IMR-90 (cell line): Measurements from ENCODE around the gene CPNE6. TPM values are rescaled to one million over a fixed set of nuclear protein-coding genes. Genes with fewer than 3 reads are reported as not detected.
"Not testable (repeated sequence)": the region's sequence is repeated elsewhere in the genome, so short reads cannot be mapped to it uniquely, and the experiment has no call there.

Experiments
- ATAC-seq: fragments of 200-7000 bp; cut with Tn5 transposase; 2 replicates; pipeline ENCODE4 v1.9.1; 2020; ENCODE audit warnings: low read depth, mild to moderate bottlenecking, moderate library complexity
- BruUV-seq: library from RNA; stranded (reverse); fragments of 400-500 nt; replicated peaks from 2 replicates; lab custom pipeline; 2021; lab: Mats Ljungman, UMichigan
- CTCF ChIA-PET: fragments of 300-600 bp; formaldehyde crosslinking; extraction: SDS; loops from one replicate; lab custom pipeline; 2021; ENCODE audit warnings: antibody characterized with exemption; lab: Yijun Ruan, JAX
- POLR2A ChIA-PET: fragments of 300-600 bp; sonication (Branson Sonifier 250); formaldehyde crosslinking; loops from one replicate; lab custom pipeline; 2022; ENCODE audit warnings: antibody characterized with exemption; ENCODE audit not compliant: unreplicated experiment; lab: Charles Lee
- DNase-seq: peaks from one replicate; pipeline ENCODE4 v3.0.0; 2013
- H2AFZ ChIP-seq: replicated peaks from 2 replicates; pipeline ENCODE3; 2013; ENCODE audit warnings: low read length, mild to moderate bottlenecking; ENCODE audit not compliant: poor library complexity
- H2AK5ac ChIP-seq: 2 replicates; pipeline ENCODE4 v1.6.1; 2013; ENCODE audit warnings: low read depth, low read length, inconsistent platforms
- H2AK9ac ChIP-seq: replicated peaks from 2 replicates; pipeline ENCODE3; 2013; ENCODE audit warnings: mild to moderate bottlenecking, low read depth, low read length, moderate library complexity; ENCODE audit not compliant: poor library complexity
- H2BK120ac ChIP-seq: 2 replicates; pipeline ENCODE4 v1.6.1; 2013; ENCODE audit warnings: low read depth, low read length, inconsistent platforms
- H2BK15ac ChIP-seq: 3 replicates; pipeline ENCODE4 v1.6.1; 2013; ENCODE audit warnings: low read depth, low read length, inconsistent platforms
- H2BK20ac ChIP-seq: 2 replicates; pipeline ENCODE4 v1.6.1; 2013; ENCODE audit warnings: low read depth, mild to moderate bottlenecking, inconsistent platforms, low read length, moderate library complexity
- H2BK5ac ChIP-seq: 2 replicates; pipeline ENCODE4 v1.6.1; 2013; ENCODE audit warnings: mild to moderate bottlenecking, low read depth, low read length, inconsistent platforms; ENCODE audit not compliant: poor library complexity, severe bottlenecking
- H3K14ac ChIP-seq: replicated peaks from 2 replicates; pipeline ENCODE4 v1.6.1; 2013; ENCODE audit warnings: low read depth, low read length, inconsistent platforms
- H3K18ac ChIP-seq: 2 replicates; pipeline ENCODE4 v1.6.1; 2013; ENCODE audit warnings: low read depth, low read length, control low read depth
- H3K23ac ChIP-seq: 2 replicates; pipeline ENCODE4 v1.6.1; 2013; ENCODE audit warnings: low read depth, low read length, inconsistent platforms
- H3K27ac ChIP-seq: 2 replicates; pipeline ENCODE4 v1.5.1; 2013; ENCODE audit warnings: mild to moderate bottlenecking, control low read depth, low read length; ENCODE audit not compliant: insufficient read depth
- H3K27me3 ChIP-seq: 2 replicates; pipeline ENCODE4 v1.6.1; 2013; ENCODE audit warnings: low read length; ENCODE audit not compliant: control insufficient read depth, insufficient read depth
- H3K36me3 ChIP-seq: 2 replicates; pipeline ENCODE4 v1.6.1; 2013; ENCODE audit warnings: low read length, mixed read lengths; ENCODE audit not compliant: control insufficient read depth, insufficient read depth
- H3K4ac ChIP-seq: 2 replicates; pipeline ENCODE4 v1.6.1; 2013; ENCODE audit warnings: low read depth, low read length, inconsistent platforms
- H3K4me1 ChIP-seq: 2 replicates; pipeline ENCODE4 v1.6.1; 2013; ENCODE audit warnings: low read length, mixed read lengths; ENCODE audit not compliant: control insufficient read depth, insufficient read depth
- H3K4me2 ChIP-seq: 2 replicates; pipeline ENCODE4 v1.6.1; 2013; ENCODE audit warnings: low read depth, mild to moderate bottlenecking, control low read depth, low read length, moderate library complexity
- H3K4me3 ChIP-seq: 2 replicates; pipeline ENCODE4 v1.5.1; 2013; ENCODE audit warnings: low read depth, mild to moderate bottlenecking, control low read depth, low read length, moderate library complexity; ENCODE audit not compliant: insufficient read depth
- H3K56ac ChIP-seq: 2 replicates; pipeline ENCODE4 v1.6.1; 2013; ENCODE audit warnings: low read length, inconsistent platforms; ENCODE audit not compliant: insufficient read depth; ENCODE audit errors: extremely low read depth
- H3K79me1 ChIP-seq, 2 experiments: 2 replicates each; pipeline ENCODE4 v1.6.1; 2013; ENCODE audit warnings: low read length in 2 of 2, inconsistent platforms in 1 of 2, low read depth in 1 of 2
- H3K9ac ChIP-seq: 2 replicates; pipeline ENCODE4 v1.6.1; 2013; ENCODE audit warnings: low read depth, low read length, control low read depth
- H3K9me1 ChIP-seq: 2 replicates; pipeline ENCODE4 v1.6.1; 2013; ENCODE audit warnings: low read length, inconsistent platforms; ENCODE audit not compliant: insufficient read depth
- H3K9me3 ChIP-seq: 2 replicates; pipeline ENCODE4 v1.6.1; 2013; ENCODE audit warnings: low read length; ENCODE audit not compliant: control insufficient read depth, insufficient read depth
- H4K20me1 ChIP-seq: 2 replicates; pipeline ENCODE4 v1.6.1; 2013; ENCODE audit warnings: low read length, inconsistent platforms; ENCODE audit not compliant: insufficient read depth
- H4K5ac ChIP-seq: 2 replicates; pipeline ENCODE4 v1.6.1; 2013; ENCODE audit warnings: mild to moderate bottlenecking, low read depth, low read length, control low read depth
- H4K8ac ChIP-seq, 2 experiments: 2 replicates each; pipeline ENCODE4 v1.6.1; 2013; ENCODE audit warnings: low read depth in 2 of 2, low read length in 2 of 2, control low read depth in 1 of 2, inconsistent platforms in 1 of 2
- H4K91ac ChIP-seq: 2 replicates; pipeline ENCODE4 v1.6.1; 2013; ENCODE audit warnings: low read depth, low read length, inconsistent platforms; ENCODE audit not compliant: insufficient read depth
- WGBS, 2 experiments: methylation state at CpG; one replicate each; pipeline versions ENCODE4 v1.1.5 to v1.1.7; 2013; ENCODE audit warnings: missing lambda C conversion rate in 2 of 2; ENCODE audit not compliant: insufficient read length in 1 of 2; ENCODE audit errors: extremely low coverage in 2 of 2; 5-methylcytosine and 5-hydroxymethylcytosine counted together
- dilution Hi-C: fragments of 300-500 bp; cut with HindIII; formaldehyde crosslinking; loops from one replicate; pipeline ENCODE4 v1.14.3; 2018; ENCODE audit warnings: low sequenced_read_pairs; ENCODE audit not compliant: unreplicated experiment
- in situ Hi-C: fragments of 300-500 bp; cut with MboI; formaldehyde crosslinking; loops from 3 replicates; pipeline ENCODE4 v1.14.3; 2019; ENCODE audit warnings: low sequenced_read_pairs, inconsistent platforms, mixed read lengths
- intact Hi-C: fragments of 100-400 bp; cut with micrococcal nuclease; formaldehyde crosslinking; loops from 2 replicates; pipeline ENCODE4 v1.10.0; 2022
- polyA plus RNA-seq, 3 experiments: library from polyadenylated mRNA; depleted of rRNA; stranded (reverse); fragments of >200 nt; gene quantifications; 2 replicates each; pipeline ENCODE4 v1.2.3, GENCODE V29; 2012; ENCODE audit warnings: low replicate concordance in 1 of 3
- total RNA-seq: library from RNA; depleted of rRNA; stranded (reverse); fragments of >200 nt; gene quantifications from 2 replicates; pipeline ENCODE4 v1.2.3, GENCODE V29; 2012

Gene CPNE6
- total and polyA plus RNA-seq, 2 of the 4 experiments (the other 2 are of a cell fraction) = not detected

DNA sequence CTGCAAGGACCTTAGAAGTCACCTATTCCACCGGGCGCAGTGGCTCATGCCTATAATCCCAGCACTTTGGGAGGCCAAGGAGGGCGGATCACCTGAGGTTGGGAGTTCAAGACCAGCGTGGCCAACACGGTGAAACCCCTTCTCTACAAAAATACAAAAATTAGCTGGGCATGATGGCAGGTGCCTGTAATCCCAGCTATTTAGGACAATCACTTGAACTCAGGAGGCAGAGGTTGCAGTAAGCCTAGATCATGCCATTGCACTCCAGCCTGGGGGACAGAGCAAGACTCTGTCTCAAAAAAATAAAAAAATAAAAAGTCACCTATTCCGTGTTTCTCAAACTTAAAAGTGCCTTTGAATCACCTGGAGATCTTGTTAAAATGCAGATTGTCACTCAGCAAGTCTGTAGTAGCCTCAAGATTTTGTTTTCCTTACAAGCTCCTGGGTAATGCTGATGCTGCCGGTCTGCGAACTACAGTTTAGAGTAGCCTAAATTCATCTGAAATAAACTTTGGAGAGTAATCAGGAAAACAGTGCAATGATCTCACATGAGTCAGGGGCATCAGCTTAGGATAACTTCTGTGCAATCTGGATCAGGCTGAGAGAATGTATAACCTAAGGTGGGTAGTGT is 34.4 kb downstream of the CPNE6 start:
- H3K4me2 ChIP-seq, H3K14ac ChIP-seq, H3K4me1 ChIP-seq, H2BK5ac ChIP-seq, POLR2A ChIA-PET, H2BK15ac ChIP-seq, H4K5ac ChIP-seq, H3K79me1 ChIP-seq, H3K27ac ChIP-seq, H3K23ac ChIP-seq, H3K27me3 ChIP-seq, H3K18ac ChIP-seq, H4K91ac ChIP-seq, intact Hi-C loops, H2AFZ ChIP-seq, H4K20me1 ChIP-seq, H2AK5ac ChIP-seq, H2AK9ac ChIP-seq, in situ Hi-C loops, H3K56ac ChIP-seq, H3K4ac ChIP-seq, H2BK120ac ChIP-seq, H3K9me1 ChIP-seq, H4K8ac ChIP-seq, dilution Hi-C loops, H2BK20ac ChIP-seq, H3K9ac ChIP-seq, ATAC-seq, H3K4me3 ChIP-seq, DNase-seq, H3K9me3 ChIP-seq, BruUV-seq: not testable (repeated sequence)
- H3K36me3 ChIP-seq = peaks cover 21% of the 10 kb centered on the region
- 100% methylated on average over 1 of the region's 8 CpGs; no CpG with 5 or more reads in 1 of the 2 experiments for WGBS, 2 experiments
- CTCF ChIA-PET = interaction anchor here (0.6 to 1.1 kb wide), 3 partner anchors 9 to 627 kb away, joined by 3 read pairs; partner anchors contain the start of genes DCAF11 and NRL
